BJ (cell line): ENCODE data around the gene NCOA1. TPM values are rescaled to one million over a fixed set of nuclear protein-coding genes. Genes with fewer than 3 reads are reported as not detected.

Experiments
- CTCF ChIA-PET: fragments of 350-600 bp; formaldehyde crosslinking; extraction: SDS; loops from one replicate; lab custom pipeline; 2021; ENCODE audit warnings: antibody characterized with exemption, inconsistent platforms; lab: Yijun Ruan, JAX
- POLR2A ChIA-PET: fragments of 300-600 bp; sonication (Branson Sonifier 250); formaldehyde crosslinking; extraction: SDS; loops from one replicate; lab custom pipeline; 2021; ENCODE audit warnings: antibody characterized with exemption; lab: Charles Lee
- DNase-seq: peaks from one replicate; pipeline ENCODE4 v3.0.0-alpha.2; 2011; ENCODE audit warnings: low read depth
- H3K27me3 ChIP-seq: 2 replicates; pipeline ENCODE4 v1.6.0; 2011; ENCODE audit warnings: low read length; ENCODE audit not compliant: control insufficient read depth, insufficient read depth
- H3K36me3 ChIP-seq: 2 replicates; pipeline ENCODE4 v1.5.1; 2011; ENCODE audit warnings: low read length; ENCODE audit not compliant: control insufficient read depth, insufficient read depth
- H3K4me3 ChIP-seq: 2 replicates; pipeline ENCODE4 v1.5.1; 2011; ENCODE audit warnings: low read depth, mild to moderate bottlenecking, control low read depth, low read length
- CTCF ChIP-seq: IDR thresholded peaks from 2 replicates; pipeline ENCODE4 v1.5.1; 2011; ENCODE audit warnings: low read depth, mild to moderate bottlenecking, control low read depth, inconsistent platforms, low read length, moderate library complexity; ENCODE audit not compliant: insufficient read depth
- polyA plus RNA-seq: library from polyadenylated mRNA; depleted of rRNA; stranded (reverse); fragments of >200 nt; gene quantifications from 2 replicates; pipeline ENCODE4 v1.2.3, GENCODE V29; 2011

Gene NCOA1
- polyA plus RNA-seq, 1 experiment = 16.0 TPM

- no peak overlapping the region for H3K4me3 ChIP-seq
- no peak for DNase-seq
- CTCF ChIA-PET = interaction anchor here (0.6 kb wide), 1 partner anchor 8 kb away, joined by 3 read pairs; no protein-coding TSS in a partner anchor
- H3K36me3 ChIP-seq = no peaks in the 10 kb centered on the region
- TF ChIP-seq CTCF = no peak
- POLR2A ChIA-PET = no interaction called here
- no peaks in the 10 kb centered on the region for H3K27me3 ChIP-seq
Measured at GRCh38 chr2:24552836-24553235, 61.8 kb downstream of the NCOA1 start.

DNA sequence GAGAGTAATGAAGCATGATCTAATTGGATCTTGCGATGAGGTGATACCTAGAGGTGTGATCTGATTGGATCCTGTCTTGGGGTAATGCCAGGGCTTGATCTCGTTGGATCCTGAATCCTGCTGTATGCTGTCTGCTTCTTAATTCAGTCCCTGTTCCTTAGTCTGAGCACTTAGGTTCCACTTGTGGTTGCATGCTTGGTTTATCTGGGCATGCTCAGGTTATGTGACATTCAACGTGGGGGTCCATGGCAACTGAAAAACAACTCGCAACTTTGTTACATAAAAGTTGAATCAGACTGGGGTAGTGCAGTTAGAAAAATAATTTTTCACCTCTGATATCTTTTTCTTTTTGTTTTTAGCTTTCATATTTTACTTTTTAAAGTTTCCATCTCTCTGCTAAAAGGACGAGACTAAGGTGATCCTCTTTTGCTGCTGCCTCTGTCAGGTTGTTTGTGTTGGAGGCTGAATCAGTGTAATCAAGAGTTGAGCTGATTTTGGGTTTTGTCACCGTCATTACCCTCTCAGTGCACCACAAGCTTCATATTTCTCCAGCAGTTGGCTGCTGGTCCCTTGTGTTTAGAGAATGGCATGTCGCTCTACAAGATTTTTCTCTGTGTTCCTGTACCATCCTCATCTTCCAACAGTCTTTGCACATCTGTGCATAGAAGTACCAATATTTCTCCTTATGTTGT lies 67.9 kb downstream of the NCOA1 start:
- Histone ChIP-seq H3K4me3 (no peak overlapping the region), H3K36me3 (no peaks in the 10 kb centered on the region), H3K27me3 (no peaks in the 10 kb centered on the region)
- TF ChIP-seq CTCF = no peak
- no peak for DNase-seq
- ChIA-PET POLR2A (no interaction called here), CTCF (no interaction called here)

- H3K27me3 ChIP-seq = no peaks in the 10 kb centered on the region
- CTCF ChIA-PET = no interaction called here
- no peak overlapping the region for H3K4me3 ChIP-seq
- POLR2A ChIA-PET = no interaction called here
- no peak for TF ChIP-seq CTCF
- H3K36me3 ChIP-seq = no peaks in the 10 kb centered on the region
- no peak for DNase-seq
Measured at GRCh38 chr2:24559473-24560113, 68.5 kb downstream of the NCOA1 start.

- no peak for TF ChIP-seq CTCF
- CTCF ChIA-PET = interaction anchor here (0.6 kb wide), 1 partner anchor 63 kb away, joined by 3 read pairs; no protein-coding TSS in a partner anchor
- DNase-seq = no peak
- peaks cover 3% of the 10 kb centered on the region; the same call in 1 of the 2 replicates for H3K36me3 ChIP-seq
- no peak overlapping the region for H3K4me3 ChIP-seq
- POLR2A ChIA-PET = no interaction called here
- no peaks in the 10 kb centered on the region for H3K27me3 ChIP-seq
Measured at GRCh38 chr2:24565537-24565936, 74.5 kb downstream of the NCOA1 start.

- Histone ChIP-seq H3K4me3 (no peak overlapping the region), H3K36me3 (peaks cover 3% of the 10 kb centered on the region; the same call in 1 of the 2 replicates), H3K27me3 (no peaks in the 10 kb centered on the region)
- DNase-seq = no peak
- TF ChIP-seq CTCF = no peak
- ChIA-PET POLR2A (no interaction called here), CTCF (interaction anchor here (0.6 kb wide), 1 partner anchor 62 kb away, joined by 3 read pairs; no protein-coding TSS in a partner anchor)
Measured at GRCh38 chr2:24566209-24566608, 75.2 kb downstream of the NCOA1 start.
